Hepatocyte (in vitro differentiated cells): ENCODE data around the gene SERGEF. TPM values are rescaled to one million over a fixed set of nuclear protein-coding genes. Genes with fewer than 3 reads are reported as not detected.
A peak's percentile ranks its signal among the peaks of the same experiment; 100 is the strongest.

ENCODE experiments used
- DNase-seq: peaks from one replicate; pipeline ENCODE4 v3.0.0-alpha.2; 2016; ENCODE audit warnings: low spot score
- H2AFZ ChIP-seq: fragments of 200-600 bp; sonication (generic); 2 replicates; pipeline ENCODE4 v1.6.0; 2016; ENCODE audit warnings: antibody characterized with exemption, mild to moderate bottlenecking
- H3K27ac ChIP-seq: fragments of 200-600 bp; sonication (generic); 2 replicates; pipeline ENCODE4 v1.5.1; 2016; ENCODE audit warnings: mild to moderate bottlenecking
- H3K27me3 ChIP-seq: fragments of 200-600 bp; sonication (generic); 2 replicates; pipeline ENCODE4 v1.6.1; 2016
- H3K36me3 ChIP-seq: fragments of 200-600 bp; sonication (generic); replicated peaks from 2 replicates; pipeline ENCODE4 v1.5.1; 2016; ENCODE audit warnings: low read depth; ENCODE audit not compliant: insufficient read depth
- H3K4me1 ChIP-seq: fragments of 200-600 bp; sonication (generic); 2 replicates; pipeline ENCODE4 v1.5.1; 2016; ENCODE audit warnings: mild to moderate bottlenecking, moderate library complexity; ENCODE audit not compliant: insufficient read depth
- H3K4me2 ChIP-seq: fragments of 200-600 bp; sonication (generic); 2 replicates; pipeline ENCODE4 v1.6.0; 2016
- H3K4me3 ChIP-seq: fragments of 200-600 bp; sonication (generic); 2 replicates; pipeline ENCODE4 v1.5.1; 2016; ENCODE audit warnings: mild to moderate bottlenecking
- H3K79me2 ChIP-seq: fragments of 200-600 bp; sonication (generic); 2 replicates; pipeline ENCODE4 v1.6.0; 2017; ENCODE audit warnings: mild to moderate bottlenecking
- H3K9me2 ChIP-seq: fragments of 200-600 bp; sonication (generic); replicated peaks from 2 replicates; pipeline ENCODE4 v1.6.0; 2017; ENCODE audit warnings: mild to moderate bottlenecking; ENCODE audit not compliant: insufficient read depth
- H3K9me3 ChIP-seq: fragments of 200-600 bp; sonication (generic); 2 replicates; pipeline ENCODE4 v1.5.1; 2016; ENCODE audit warnings: low read depth, mild to moderate bottlenecking
- H4K20me1 ChIP-seq: fragments of 200-600 bp; sonication (generic); 2 replicates; pipeline ENCODE4 v1.6.0; 2016; ENCODE audit warnings: mild to moderate bottlenecking; ENCODE audit not compliant: insufficient read depth, poor library complexity, severe bottlenecking
- CTCF ChIP-seq: fragments of 200-600 bp; sonication (generic); IDR thresholded peaks from 2 replicates; pipeline ENCODE4 v1.5.1; 2016; ENCODE audit warnings: antibody characterized with exemption, mild to moderate bottlenecking; ENCODE audit not compliant: poor library complexity
- EZH2 ChIP-seq: fragments of 200-600 bp; sonication (generic); IDR thresholded peaks from 2 replicates; pipeline ENCODE4 v1.6.1; 2016; ENCODE audit warnings: antibody characterized with exemption, mild to moderate bottlenecking, borderline replicate concordance
- EZH2phosphoT487 ChIP-seq: fragments of 200-600 bp; sonication (generic); IDR thresholded peaks from one replicate; pipeline ENCODE4 v1.6.1; 2018; ENCODE audit warnings: antibody characterized with exemption, mild to moderate bottlenecking, low read depth, moderate library complexity; ENCODE audit not compliant: unreplicated experiment, severe bottlenecking
- WGBS: methylation state at CpG from one replicate; pipeline ENCODE4 v1.1.6; 2016; ENCODE audit warnings: low lambda C conversion rate; ENCODE audit errors: missing lambda C conversion rate; 5-methylcytosine and 5-hydroxymethylcytosine counted together
- polyA plus RNA-seq: library from polyadenylated mRNA; unstranded; fragments of >200 nt; fragmentation: Nextera tagmentation; extraction: Ambion mirVana; gene quantifications from 2 replicates; pipeline ENCODE4 v1.2.1, GENCODE V29; 2016
- total RNA-seq: library from RNA; depleted of rRNA; stranded (reverse); fragments of >200 nt; gene quantifications from 2 replicates; pipeline ENCODE4 v1.2.3, GENCODE V29; 2014

The SERGEF gene
- total and polyA plus RNA-seq, 2 experiments from 2014 or later, result 21.7 to 28.7 TPM

GRCh38 chr11:17921659-17922415 is 91.0 kb downstream of the SERGEF start:
- Histone ChIP-seq H4K20me1 (no peaks in the 10 kb centered on the region), H3K27me3 (no peaks in the 10 kb centered on the region), H3K9me3 (no peaks in the 10 kb centered on the region), H3K9me2 (no peaks in the 10 kb centered on the region), H2AFZ (no peak overlapping the region), H3K4me2 (no peak overlapping the region), H3K27ac (peak overlapping the region; percentile 7), H3K4me3 (no peak overlapping the region), H3K79me2 (no peaks in the 10 kb centered on the region), H3K4me1 (no peaks in the 10 kb centered on the region), H3K36me3 (no peaks in the 10 kb centered on the region)
- 23% methylated on average over 4 of the region's 4 CpGs for WGBS
- TF ChIP-seq CTCF (no peak), EZH2 (no peak), EZH2phosphoT487 (no peak)
- DNase-seq, result peak; percentile 62

- Histone ChIP-seq H3K9me3 (no peaks in the 10 kb centered on the region), H3K4me1 (no peaks in the 10 kb centered on the region), H3K9me2 (no peaks in the 10 kb centered on the region), H3K27me3 (no peaks in the 10 kb centered on the region), H2AFZ (no peak overlapping the region), H3K4me3 (no peak overlapping the region), H3K79me2 (no peaks in the 10 kb centered on the region), H3K27ac (no peak overlapping the region), H3K4me2 (no peak overlapping the region), H3K36me3 (no peaks in the 10 kb centered on the region), H4K20me1 (no peaks in the 10 kb centered on the region)
- TF ChIP-seq CTCF (no peak), EZH2phosphoT487 (no peak), EZH2 (no peak)
- DNase-seq, result no peak
- 97% methylated on average over 1 of the region's 1 CpG for WGBS
These were observed 94.7 kb downstream of the SERGEF start for GRCh38 chr11:17918049-17918605.

- no peaks in the 10 kb centered on the region for H3K27me3 ChIP-seq
- TF ChIP-seq EZH2, result no peak
- TF ChIP-seq EZH2phosphoT487, result no peak
- TF ChIP-seq CTCF, result no peak
- H3K27ac ChIP-seq, result no peak overlapping the region
- no peaks in the 10 kb centered on the region for H3K36me3 ChIP-seq
- 91% methylated on average over 3 of the region's 3 CpGs for WGBS
- DNase-seq, result no peak
- H3K9me3 ChIP-seq, result no peaks in the 10 kb centered on the region
- no peak overlapping the region for H2AFZ ChIP-seq
- no peaks in the 10 kb centered on the region for H3K9me2 ChIP-seq
- H3K4me2 ChIP-seq, result no peak overlapping the region
- H3K79me2 ChIP-seq, result no peaks in the 10 kb centered on the region
- H4K20me1 ChIP-seq, result no peaks in the 10 kb centered on the region
- H3K4me3 ChIP-seq, result no peak overlapping the region
- H3K4me1 ChIP-seq, result no peaks in the 10 kb centered on the region
These were observed 95.3 kb downstream of the SERGEF start for GRCh38 chr11:17917556-17917955.
